AML-193 (cell line): ENCODE data around the gene KEAP1.
"Not testable (repeated sequence)": the region's sequence is repeated elsewhere in the genome, so short reads cannot be mapped to it uniquely, and the experiment has no call there.

Experiments used
- DNase-seq, 2 experiments: peaks; one replicate each; lab custom pipeline; 2025; lab: John Stamatoyannopoulos, UW

The KEAP1 gene

GRCh38 chr19:10503002-10503789 is at the start of gene KEAP1:
Gene KEAP1, minus strand, starts transcription at chr19:10503356. Its CDS starts 3,323 bp downstream, at chr19:10500033.
- DNase-seq: peak in 1 of 2 experiments; percentile 19

DNA sequence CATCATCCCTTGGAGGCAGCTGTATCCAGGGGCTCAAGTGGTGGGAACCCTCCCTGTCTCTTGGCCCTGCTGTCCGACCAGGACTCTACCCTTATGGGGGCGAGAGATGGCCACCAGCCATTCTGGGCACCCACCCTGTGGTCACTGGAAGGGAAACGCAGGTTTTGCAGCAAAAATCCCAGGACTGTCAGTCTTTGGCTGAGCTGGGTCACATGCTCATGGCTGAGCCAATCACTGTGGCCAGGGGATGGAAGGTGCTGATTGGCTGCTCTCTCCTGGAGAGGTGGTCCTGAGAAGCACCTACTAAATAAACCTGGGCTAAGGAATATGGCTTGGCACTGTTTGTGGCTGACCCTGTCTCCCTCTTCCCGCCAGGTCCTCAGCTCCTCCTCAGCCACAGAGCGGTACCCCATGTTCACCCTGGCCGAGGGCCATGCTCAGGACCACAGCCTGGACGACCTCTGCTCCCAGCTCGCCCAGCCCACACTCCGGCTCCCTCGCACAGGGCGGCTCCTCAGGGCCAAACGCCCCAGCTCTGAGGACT is 49.4 kb upstream of the KEAP1 start:
- no peak for DNase-seq

DNA sequence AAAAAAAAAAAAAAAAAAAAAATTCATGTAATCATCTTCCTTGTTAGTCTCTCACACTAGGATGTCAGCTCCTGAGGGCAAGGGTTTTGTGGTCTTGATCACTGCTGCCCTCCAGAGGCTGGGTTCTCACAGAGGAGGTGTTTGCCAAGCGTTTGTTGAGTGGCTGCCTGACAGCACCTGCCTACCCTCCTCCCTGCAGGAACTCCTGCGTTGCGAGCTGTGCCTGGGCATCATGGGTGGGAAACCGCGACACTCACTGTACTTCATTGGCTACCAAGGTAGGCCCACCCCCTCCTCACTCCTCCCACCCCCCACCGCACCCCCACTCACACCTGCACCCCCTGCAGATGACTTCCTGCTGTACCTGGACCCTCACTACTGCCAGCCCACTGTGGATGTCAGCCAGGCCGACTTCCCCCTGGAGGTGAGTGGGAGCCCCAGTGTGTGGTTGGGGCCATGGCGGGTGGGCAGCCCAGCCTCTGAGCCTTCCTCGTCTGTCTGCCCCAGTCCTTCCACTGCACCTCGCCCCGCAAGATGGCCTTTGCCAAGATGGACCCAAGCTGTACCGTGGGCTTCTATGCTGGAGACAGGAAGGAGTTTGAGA is 48.6 kb upstream of the KEAP1 start:
- DNase-seq: peak; percentile 40 to 50

- not testable (repeated sequence) for DNase-seq
These were observed 47.9 kb upstream of the KEAP1 start for GRCh38 chr19:10551006-10551405.

- DNase-seq: no peak
These were observed 47.2 kb upstream of the KEAP1 start for GRCh38 chr19:10550336-10550735.

GRCh38 chr19:10549733-10550132 is 46.6 kb upstream of the KEAP1 start:
- DNase-seq: no peak

- DNase-seq: no peak
These were observed 45.7 kb upstream of the KEAP1 start for GRCh38 chr19:10548746-10549276.

GRCh38 chr19:10546817-10547216 is 43.7 kb upstream of the KEAP1 start:
- no peak for DNase-seq

DNA sequence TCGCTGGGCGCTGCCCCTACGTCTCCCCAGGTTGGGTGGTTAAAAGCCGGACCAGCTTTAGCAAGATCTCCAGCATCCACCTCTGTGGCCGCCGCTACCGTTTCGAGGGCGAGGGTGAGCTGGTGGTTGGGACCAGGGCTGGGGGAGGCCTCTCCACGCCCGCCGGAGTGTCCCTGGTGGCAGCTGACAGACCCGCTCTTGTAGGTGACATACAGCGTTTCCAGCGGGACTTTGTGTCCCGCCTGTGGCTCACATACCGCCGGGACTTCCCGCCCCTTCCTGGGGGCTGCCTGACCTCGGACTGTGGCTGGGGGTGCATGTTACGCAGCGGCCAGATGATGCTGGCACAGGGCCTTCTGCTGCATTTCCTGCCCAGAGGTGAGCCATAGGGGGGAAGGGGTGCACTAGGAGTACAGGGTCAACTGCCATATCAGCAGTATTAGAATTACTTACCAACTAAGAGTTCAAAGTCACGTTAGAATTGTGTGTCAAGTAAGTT is 41.6 kb upstream of the KEAP1 start:
- DNase-seq: no peak

DNA sequence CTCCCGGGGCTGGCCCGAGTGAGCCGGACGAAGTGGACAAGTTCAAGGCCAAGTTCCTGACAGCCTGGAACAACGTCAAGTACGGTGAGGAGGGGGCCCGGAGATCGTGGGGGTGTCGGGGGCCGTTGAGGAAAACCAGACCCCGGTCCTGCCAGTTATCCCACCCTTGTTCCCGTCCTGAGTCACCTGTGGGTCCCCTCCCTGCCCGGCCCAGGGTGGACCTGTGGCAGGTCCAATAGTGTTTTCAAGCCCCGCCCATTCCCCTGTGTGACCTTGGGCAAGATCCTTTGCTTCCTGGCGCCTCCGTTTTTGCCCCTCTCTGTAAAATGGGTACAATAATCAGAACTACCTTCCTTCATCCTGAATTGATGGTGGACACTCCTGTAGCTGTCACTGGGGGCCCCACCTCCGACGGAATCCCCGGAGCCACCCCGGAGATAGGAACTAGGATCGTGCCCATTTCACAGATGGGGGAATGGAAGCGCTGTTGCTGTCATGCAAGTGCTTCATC is 41.1 kb upstream of the KEAP1 start:
- DNase-seq: no peak

- peak; percentile 43 to 53 for DNase-seq
These were observed 40.5 kb upstream of the KEAP1 start, which contains the start of gene ATG4D for GRCh38 chr19:10543420-10544241. Gene ATG4D, plus strand, starts transcription at chr19:10543904. Its CDS starts 187 bp downstream, at chr19:10544091.

- DNase-seq: no peak
These were observed 39.9 kb upstream of the KEAP1 start for GRCh38 chr19:10543059-10543419.

DNA sequence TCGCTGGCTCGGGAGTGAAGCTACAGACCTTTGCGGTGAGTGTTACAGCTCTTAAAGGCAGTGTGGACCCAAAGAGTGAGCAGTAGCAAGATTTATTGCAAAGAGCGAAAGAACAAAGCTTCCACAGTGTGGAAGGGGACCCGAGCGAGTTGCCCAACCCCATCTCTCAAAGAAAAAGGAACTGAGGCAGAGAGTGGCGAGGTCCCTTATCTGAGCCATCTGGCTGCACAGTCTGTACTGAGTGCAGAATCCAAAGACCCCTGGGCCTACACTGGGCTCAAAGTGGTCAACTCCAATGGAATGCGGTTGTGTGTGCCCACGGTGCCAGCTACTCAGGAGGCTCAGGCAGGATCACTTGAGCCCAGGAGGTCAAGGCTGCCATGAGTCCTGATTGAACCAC is 35.9 kb upstream of the KEAP1 start:
- DNase-seq: not testable (repeated sequence)

DNA sequence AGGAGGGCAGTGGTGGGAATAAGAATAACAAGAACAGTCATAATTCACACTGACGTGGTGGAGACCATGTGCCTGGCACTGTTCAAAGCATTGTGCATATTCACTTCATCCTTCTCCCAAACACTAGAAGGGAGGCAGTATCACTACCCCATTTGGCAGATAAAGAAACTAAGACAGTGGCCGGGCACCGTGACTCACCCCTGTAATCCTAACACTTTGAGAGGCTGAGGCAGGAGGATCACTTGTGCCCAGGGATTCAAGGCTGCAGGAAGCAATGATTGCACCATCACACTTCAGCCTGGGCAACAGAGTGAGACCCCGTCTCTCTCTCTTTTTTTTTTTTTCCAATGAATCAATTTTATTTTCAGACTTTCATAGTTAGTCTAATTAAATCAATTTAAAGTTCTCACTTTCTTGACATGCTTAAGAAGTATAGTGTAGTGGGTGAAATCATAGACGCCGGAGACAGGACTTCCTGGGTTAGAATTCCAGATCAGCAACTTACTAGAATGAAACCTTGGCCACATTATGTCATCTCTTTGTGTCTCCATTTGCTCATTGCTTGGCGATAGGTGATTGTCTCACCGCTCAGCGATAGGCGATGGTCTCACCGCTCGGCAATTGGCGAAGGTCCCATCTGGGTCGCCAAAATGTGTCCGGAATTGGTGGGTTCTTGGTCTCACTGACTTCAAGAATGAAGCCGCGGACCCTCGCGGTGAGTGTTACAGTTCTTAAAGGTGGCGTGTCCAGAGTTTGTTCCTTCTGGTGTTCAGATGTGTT is 35.2 kb upstream of the KEAP1 start:
- DNase-seq: no peak

DNA sequence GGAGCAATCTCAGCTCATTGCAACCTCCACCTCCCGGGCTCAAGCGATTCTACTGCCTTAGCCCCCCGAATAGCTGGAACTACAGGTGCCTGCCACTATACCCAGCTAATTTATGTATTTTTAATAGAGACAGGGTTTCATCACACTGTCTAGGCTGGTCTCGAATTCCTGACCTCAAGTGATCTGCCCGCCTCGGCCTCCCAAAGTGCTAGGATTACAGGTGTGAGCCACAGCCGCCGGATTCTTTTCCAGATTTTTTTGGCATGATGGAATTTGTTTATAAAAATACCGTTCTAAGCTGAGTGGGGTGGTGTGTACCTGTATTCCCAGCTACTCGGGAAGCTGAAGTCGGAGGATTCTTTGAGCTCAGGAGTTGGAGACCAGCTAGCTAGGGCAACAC is 34.5 kb upstream of the KEAP1 start:
- no peak for DNase-seq

- no peak for DNase-seq
These were observed 32.5 kb upstream of the KEAP1 start for GRCh38 chr19:10535613-10536012.

GRCh38 chr19:10533646-10534386 is 30.7 kb upstream of the KEAP1 start:
- DNase-seq: no peak

DNA sequence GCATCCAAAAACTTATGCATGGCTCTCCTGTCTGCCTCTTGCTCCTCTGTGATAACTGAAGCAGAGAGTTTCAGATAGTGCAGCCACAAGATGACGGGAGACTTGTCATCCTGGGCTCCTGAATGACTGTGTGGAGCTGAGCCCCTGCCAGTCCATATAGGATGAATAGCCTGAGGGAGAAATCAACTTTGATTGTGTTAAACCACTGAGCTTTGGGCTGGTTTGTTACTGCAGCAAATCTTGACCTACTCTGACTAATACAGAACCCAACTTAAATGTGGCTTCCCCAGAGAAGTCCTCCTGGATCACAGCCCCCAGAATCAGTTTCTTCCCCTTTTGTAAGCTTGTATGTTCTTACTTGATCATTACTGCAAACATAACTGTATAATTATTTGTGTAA is 29.3 kb upstream of the KEAP1 start:
- no peak for DNase-seq

DNA sequence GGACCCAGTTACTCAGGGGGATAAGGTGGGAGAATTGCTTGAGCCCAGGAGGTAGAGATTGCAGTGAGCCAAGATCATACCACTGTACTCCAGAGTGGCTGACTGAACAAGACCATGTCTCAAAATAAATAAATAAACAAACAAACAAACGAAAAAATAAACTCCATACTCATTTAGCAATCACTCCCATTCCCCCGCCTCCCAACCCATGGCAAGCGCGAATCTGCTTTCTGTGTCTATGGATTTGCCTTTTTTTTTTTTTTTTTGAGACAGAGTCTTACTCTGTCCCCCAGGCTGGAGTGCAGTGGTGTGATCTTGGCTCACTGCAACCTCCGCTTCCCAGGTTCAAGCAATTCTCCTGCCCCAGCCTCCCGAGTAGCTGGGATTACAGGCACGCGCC is 23.7 kb upstream of the KEAP1 start:
- not testable (repeated sequence) for DNase-seq

GRCh38 chr19:10525636-10526035 is 22.5 kb upstream of the KEAP1 start:
- DNase-seq: no peak
